ENCODE data around the gene DRD1.

GRCh38 chr5:175393897-175394296, 50.1 kb downstream of the DRD1 start:
- TF ChIP-seq MYC (IDR thresholded peaks at IDR 0.05; ENCODE audit: low read depth, low read length) (no peak), CTCF (IDR thresholded peaks at IDR 0.05; ENCODE audit: low read depth, low read length) (no peak), POLR2A (IDR thresholded peaks at IDR 0.05; ENCODE audit: extremely low read depth, insufficient read length) (no peak)

All from NB4 (cell line).